Prostate gland (tissue), 2 donors: Measurements from ENCODE around the gene RABL2B. TPM values are rescaled to one million over a fixed set of nuclear protein-coding genes. Genes with fewer than 3 reads are reported as not detected.

ENCODE experiments used
- DNase-seq: peaks from one replicate; pipeline ENCODE4 v3.0.0-alpha.2; 2019; ENCODE audit warnings: low spot score
- H3K27ac ChIP-seq, 2 donors: fragments of 200-600 bp; sonication (generic); 2 replicates each; pipeline ENCODE4 v1.5.1; 2017 to 2019
- H3K27me3 ChIP-seq: fragments of 200-600 bp; sonication (generic); replicated peaks from 2 replicates; pipeline ENCODE4 v1.5.1; 2019; ENCODE audit not compliant: insufficient read depth
- H3K36me3 ChIP-seq, 2 donors: fragments of 200-600 bp; sonication (generic); 1 replicate in 1 of 2; 2 replicates in 1 of 2; pipeline versions ENCODE4 v1.5.1 to v1.8.1; 2017 to 2019
- H3K4me1 ChIP-seq: fragments of 200-600 bp; sonication (generic); replicated peaks from 2 replicates; pipeline ENCODE4 v1.5.1; 2019
- H3K4me3 ChIP-seq, 2 donors: fragments of 200-600 bp; sonication (generic); 2 replicates each; pipeline ENCODE4 v1.5.1; 2017 to 2019
- H3K9me3 ChIP-seq: fragments of 200-600 bp; sonication (generic); 2 replicates; pipeline ENCODE4 v1.5.1; 2017
- CTCF ChIP-seq, 4 experiments: fragments of 200-600 bp in 2 of 4; fragments of 450-650 bp in 2 of 4; sonication (generic) in 2 of 4; IDR thresholded peaks; 1 replicate in 3 of 4; 2 replicates in 1 of 4; pipeline ENCODE4 v1.5.1; 2016 to 2019; ENCODE audit warnings: antibody characterized with exemption in 4 of 4, mild to moderate bottlenecking in 2 of 4, moderate library complexity in 2 of 4
- POLR2A ChIP-seq: fragments of 450-650 bp; IDR thresholded peaks from one replicate; pipeline ENCODE4 v1.6.1; 2016; ENCODE audit warnings: antibody characterized with exemption, mild to moderate bottlenecking
- POLR2AphosphoS5 ChIP-seq: sonication (generic); formaldehyde crosslinking; IDR thresholded peaks from one replicate; pipeline ENCODE4 v1.6.1; 2017; ENCODE audit warnings: antibody characterized with exemption
- WGBS: methylation state at CpG from one replicate; pipeline ENCODE4 v1.1.5; 2018; 5-methylcytosine and 5-hydroxymethylcytosine counted together
- intact Hi-C: fragments of 100-400 bp; cut with DNase I; formaldehyde crosslinking; loops from one replicate; pipeline ENCODE4 v1.14.2; 2022
- total RNA-seq, 2 donors: library from RNA; depleted of rRNA; stranded (reverse); fragments of >200 nt; gene quantifications; one replicate each; pipeline ENCODE4 v1.1.0, GENCODE V29; 2016

The RABL2B gene
- total RNA-seq, 2 donors from 2014 or later: 23.0 to 31.7 TPM

- no peaks in the 10 kb centered on the region for H3K9me3 ChIP-seq
- H3K4me3 ChIP-seq: no peak overlapping the region
- intact Hi-C loops: no loop called here
- TF ChIP-seq POLR2AphosphoS5: no peak
- TF ChIP-seq POLR2A: no peak
- no peak for TF ChIP-seq CTCF (IDR thresholded peaks at IDR 0.05)
- DNase-seq: no peak
- H3K4me1 ChIP-seq: no peaks in the 10 kb centered on the region
- H3K27ac ChIP-seq: no peak overlapping the region
- no peaks in the 10 kb centered on the region for H3K27me3 ChIP-seq
- 90% methylated on average over 13 of the region's 13 CpGs for WGBS
- H3K36me3 ChIP-seq: no peaks in the 10 kb centered on the region
Measured at GRCh38 chr22:50734986-50735738, 48.3 kb downstream of the RABL2B start.

GRCh38 chr22:50734343-50734771 is 49.1 kb downstream of the RABL2B start:
- no peak for DNase-seq
- Histone ChIP-seq H3K4me3 (no peak overlapping the region), H3K27ac (no peak overlapping the region), H3K36me3 (no peaks in the 10 kb centered on the region), H3K27me3 (no peaks in the 10 kb centered on the region), H3K9me3 (no peaks in the 10 kb centered on the region), H3K4me1 (no peaks in the 10 kb centered on the region)
- intact Hi-C loops: no loop called here
- 85% methylated on average over 10 of the region's 10 CpGs for WGBS
- TF ChIP-seq CTCF (IDR thresholded peaks at IDR 0.05): no peak
- TF ChIP-seq POLR2A: no peak
- TF ChIP-seq POLR2AphosphoS5: no peak

- no peak for DNase-seq
Measured at GRCh38 chr22:50733521-50734342, 49.7 kb downstream of the RABL2B start.

GRCh38 chr22:50732681-50733080 is 50.8 kb downstream of the RABL2B start:
- no peaks in the 10 kb centered on the region for H3K4me1 ChIP-seq
- H3K27me3 ChIP-seq: no peaks in the 10 kb centered on the region
- H3K36me3 ChIP-seq: no peaks in the 10 kb centered on the region
- no peak overlapping the region for H3K27ac ChIP-seq
- no peak for DNase-seq
- intact Hi-C loops: no loop called here
- 81% methylated on average over 12 of the region's 12 CpGs for WGBS
- TF ChIP-seq POLR2AphosphoS5 (no peak), CTCF (IDR thresholded peaks at IDR 0.05) (no peak), POLR2A (no peak)
- no peaks in the 10 kb centered on the region for H3K9me3 ChIP-seq
- no peak overlapping the region for H3K4me3 ChIP-seq

More at GRCh38 chr22:50733521-50734342, 49.7 kb downstream of the RABL2B start:
- H3K9me3 ChIP-seq: no peaks in the 10 kb centered on the region
- no peak overlapping the region for H3K27ac ChIP-seq
- H3K36me3 ChIP-seq: no peaks in the 10 kb centered on the region
- no peaks in the 10 kb centered on the region for H3K4me1 ChIP-seq
- no peaks in the 10 kb centered on the region for H3K27me3 ChIP-seq
- intact Hi-C loops: no loop called here
- WGBS: 48% methylated on average over 22 of the region's 22 CpGs
- TF ChIP-seq POLR2A (no peak), POLR2AphosphoS5 (no peak)
- no peak overlapping the region for H3K4me3 ChIP-seq

- WGBS: 53% methylated on average over 22 of the region's 32 CpGs
- intact Hi-C loops: no loop called here
- Histone ChIP-seq H3K27me3 (no peaks in the 10 kb centered on the region), H3K4me1 (no peaks in the 10 kb centered on the region), H3K27ac (no peak overlapping the region), H3K9me3 (no peaks in the 10 kb centered on the region), H3K4me3 (no peak overlapping the region), H3K36me3 (no peaks in the 10 kb centered on the region)
- TF ChIP-seq POLR2A (no peak), CTCF (IDR thresholded peaks at IDR 0.05) (peak in 3 of 4 experiments; percentile 61 to 79 (median 70))
- DNase-seq: no peak
Measured at GRCh38 chr22:50731811-50732624, 51.4 kb downstream of the RABL2B start.
